Liver (tissue), 3 donors: Measurements from ENCODE around the gene LPP.

ENCODE experiments used
- EGR1 ChIP-seq, 2 donors: IDR thresholded peaks; 2 replicates each; pipeline ENCODE4 v1.6.1; 2016 to 2018; ENCODE audit warnings: antibody characterized with exemption in 2 of 2, low read depth in 2 of 2
- GABPA ChIP-seq, 2 donors: IDR thresholded peaks in 1 of 2; conservative IDR thresholded peaks in 1 of 2; 2 replicates each; pipeline ENCODE4 v1.6.1; 2016; ENCODE audit warnings: antibody characterized with exemption in 2 of 2, mild to moderate bottlenecking in 1 of 2, moderate library complexity in 1 of 2
- HNF4A ChIP-seq, 2 donors: conservative IDR thresholded peaks; 2 replicates each; pipeline ENCODE4 v1.6.1; 2016; ENCODE audit warnings: antibody characterized with exemption in 2 of 2, mild to moderate bottlenecking in 2 of 2
- JUND ChIP-seq, 2 donors: IDR thresholded peaks; 2 replicates each; pipeline ENCODE4 v1.6.1; 2016; ENCODE audit warnings: antibody characterized with exemption in 2 of 2
- RAD21 ChIP-seq, 2 donors: IDR thresholded peaks; 2 replicates each; pipeline ENCODE4 v1.6.1; 2016; ENCODE audit warnings: antibody characterized with exemption in 2 of 2, mild to moderate bottlenecking in 2 of 2
- TAF1 ChIP-seq: conservative IDR thresholded peaks from 2 replicates; pipeline ENCODE4 v1.6.1; 2016; ENCODE audit warnings: antibody characterized with exemption, mild to moderate bottlenecking
- YY1 ChIP-seq: IDR thresholded peaks from 2 replicates; pipeline ENCODE4 v1.6.1; 2016; ENCODE audit warnings: antibody characterized with exemption, mild to moderate bottlenecking
- TF ChIP-seq, protein P1 (sequence below): fragments of 150-350 bp; IDR thresholded peaks from 2 replicates; pipeline ENCODE4 v1.5.1; 2017; ENCODE audit warnings: improper control_type of control experiment, low read depth, low read length; ENCODE audit not compliant: missing input control
- TF ChIP-seq, protein P2 (sequence below): IDR thresholded peaks from 2 replicates; pipeline ENCODE4 v1.6.1; 2016; ENCODE audit warnings: antibody characterized with exemption
- TF ChIP-seq, protein P3 (sequence below): IDR thresholded peaks from 2 replicates; pipeline ENCODE4 v1.6.1; 2016; ENCODE audit warnings: antibody characterized with exemption, mild to moderate bottlenecking
- TF ChIP-seq, protein P4 (sequence below): IDR thresholded peaks from 2 replicates; pipeline ENCODE4 v1.6.1; 2016; ENCODE audit warnings: antibody characterized with exemption
- donor health status: healthy.
- donor health status: healthy.

DNA sequence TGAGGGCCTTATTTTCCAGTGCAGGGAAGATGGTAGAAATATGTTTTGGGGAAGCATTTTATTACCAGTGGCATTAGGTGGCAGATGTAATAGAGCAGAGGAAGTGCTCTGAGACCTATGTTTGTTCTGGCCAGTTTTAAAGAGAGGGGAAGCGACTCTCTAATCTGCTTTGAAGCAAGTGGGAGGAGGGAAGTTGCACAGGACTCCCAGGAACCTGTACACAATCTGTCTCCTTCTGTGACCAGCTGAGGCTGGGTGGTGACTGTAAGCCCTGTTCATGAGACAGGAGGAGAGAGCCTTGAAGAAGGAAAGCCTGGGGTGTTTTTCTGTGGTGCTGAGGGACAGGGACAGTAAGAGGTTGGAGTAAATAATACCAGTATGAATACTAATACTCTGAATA lies 60.5 kb downstream of the LPP start:
- TF ChIP-seq, protein P1, sequence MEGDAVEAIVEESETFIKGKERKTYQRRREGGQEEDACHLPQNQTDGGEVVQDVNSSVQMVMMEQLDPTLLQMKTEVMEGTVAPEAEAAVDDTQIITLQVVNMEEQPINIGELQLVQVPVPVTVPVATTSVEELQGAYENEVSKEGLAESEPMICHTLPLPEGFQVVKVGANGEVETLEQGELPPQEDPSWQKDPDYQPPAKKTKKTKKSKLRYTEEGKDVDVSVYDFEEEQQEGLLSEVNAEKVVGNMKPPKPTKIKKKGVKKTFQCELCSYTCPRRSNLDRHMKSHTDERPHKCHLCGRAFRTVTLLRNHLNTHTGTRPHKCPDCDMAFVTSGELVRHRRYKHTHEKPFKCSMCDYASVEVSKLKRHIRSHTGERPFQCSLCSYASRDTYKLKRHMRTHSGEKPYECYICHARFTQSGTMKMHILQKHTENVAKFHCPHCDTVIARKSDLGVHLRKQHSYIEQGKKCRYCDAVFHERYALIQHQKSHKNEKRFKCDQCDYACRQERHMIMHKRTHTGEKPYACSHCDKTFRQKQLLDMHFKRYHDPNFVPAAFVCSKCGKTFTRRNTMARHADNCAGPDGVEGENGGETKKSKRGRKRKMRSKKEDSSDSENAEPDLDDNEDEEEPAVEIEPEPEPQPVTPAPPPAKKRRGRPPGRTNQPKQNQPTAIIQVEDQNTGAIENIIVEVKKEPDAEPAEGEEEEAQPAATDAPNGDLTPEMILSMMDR: no peak
- TF ChIP-seq HNF4A (conservative IDR thresholded peaks at IDR 0.05) (no peak), GABPA (IDR thresholded peaks at IDR 0.05 in 1 of 2, conservative IDR thresholded peaks at IDR 0.05 in 1 of 2) (no peak), TAF1 (no peak), EGR1 (IDR thresholded peaks at IDR 0.05; ENCODE audit: low read depth in 2 of 2) (no peak), YY1 (no peak), RAD21 (IDR thresholded peaks at IDR 0.05) (no peak), JUND (IDR thresholded peaks at IDR 0.05) (no peak)
- TF ChIP-seq, protein P2, sequence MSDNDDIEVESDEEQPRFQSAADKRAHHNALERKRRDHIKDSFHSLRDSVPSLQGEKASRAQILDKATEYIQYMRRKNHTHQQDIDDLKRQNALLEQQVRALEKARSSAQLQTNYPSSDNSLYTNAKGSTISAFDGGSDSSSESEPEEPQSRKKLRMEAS: no peak
- TF ChIP-seq, protein P3, sequence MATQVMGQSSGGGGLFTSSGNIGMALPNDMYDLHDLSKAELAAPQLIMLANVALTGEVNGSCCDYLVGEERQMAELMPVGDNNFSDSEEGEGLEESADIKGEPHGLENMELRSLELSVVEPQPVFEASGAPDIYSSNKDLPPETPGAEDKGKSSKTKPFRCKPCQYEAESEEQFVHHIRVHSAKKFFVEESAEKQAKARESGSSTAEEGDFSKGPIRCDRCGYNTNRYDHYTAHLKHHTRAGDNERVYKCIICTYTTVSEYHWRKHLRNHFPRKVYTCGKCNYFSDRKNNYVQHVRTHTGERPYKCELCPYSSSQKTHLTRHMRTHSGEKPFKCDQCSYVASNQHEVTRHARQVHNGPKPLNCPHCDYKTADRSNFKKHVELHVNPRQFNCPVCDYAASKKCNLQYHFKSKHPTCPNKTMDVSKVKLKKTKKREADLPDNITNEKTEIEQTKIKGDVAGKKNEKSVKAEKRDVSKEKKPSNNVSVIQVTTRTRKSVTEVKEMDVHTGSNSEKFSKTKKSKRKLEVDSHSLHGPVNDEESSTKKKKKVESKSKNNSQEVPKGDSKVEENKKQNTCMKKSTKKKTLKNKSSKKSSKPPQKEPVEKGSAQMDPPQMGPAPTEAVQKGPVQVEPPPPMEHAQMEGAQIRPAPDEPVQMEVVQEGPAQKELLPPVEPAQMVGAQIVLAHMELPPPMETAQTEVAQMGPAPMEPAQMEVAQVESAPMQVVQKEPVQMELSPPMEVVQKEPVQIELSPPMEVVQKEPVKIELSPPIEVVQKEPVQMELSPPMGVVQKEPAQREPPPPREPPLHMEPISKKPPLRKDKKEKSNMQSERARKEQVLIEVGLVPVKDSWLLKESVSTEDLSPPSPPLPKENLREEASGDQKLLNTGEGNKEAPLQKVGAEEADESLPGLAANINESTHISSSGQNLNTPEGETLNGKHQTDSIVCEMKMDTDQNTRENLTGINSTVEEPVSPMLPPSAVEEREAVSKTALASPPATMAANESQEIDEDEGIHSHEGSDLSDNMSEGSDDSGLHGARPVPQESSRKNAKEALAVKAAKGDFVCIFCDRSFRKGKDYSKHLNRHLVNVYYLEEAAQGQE: no peak
- TF ChIP-seq, protein P4, sequence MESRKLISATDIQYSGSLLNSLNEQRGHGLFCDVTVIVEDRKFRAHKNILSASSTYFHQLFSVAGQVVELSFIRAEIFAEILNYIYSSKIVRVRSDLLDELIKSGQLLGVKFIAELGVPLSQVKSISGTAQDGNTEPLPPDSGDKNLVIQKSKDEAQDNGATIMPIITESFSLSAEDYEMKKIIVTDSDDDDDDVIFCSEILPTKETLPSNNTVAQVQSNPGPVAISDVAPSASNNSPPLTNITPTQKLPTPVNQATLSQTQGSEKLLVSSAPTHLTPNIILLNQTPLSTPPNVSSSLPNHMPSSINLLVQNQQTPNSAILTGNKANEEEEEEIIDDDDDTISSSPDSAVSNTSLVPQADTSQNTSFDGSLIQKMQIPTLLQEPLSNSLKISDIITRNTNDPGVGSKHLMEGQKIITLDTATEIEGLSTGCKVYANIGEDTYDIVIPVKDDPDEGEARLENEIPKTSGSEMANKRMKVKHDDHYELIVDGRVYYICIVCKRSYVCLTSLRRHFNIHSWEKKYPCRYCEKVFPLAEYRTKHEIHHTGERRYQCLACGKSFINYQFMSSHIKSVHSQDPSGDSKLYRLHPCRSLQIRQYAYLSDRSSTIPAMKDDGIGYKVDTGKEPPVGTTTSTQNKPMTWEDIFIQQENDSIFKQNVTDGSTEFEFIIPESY: no peak
